Fibroblast of mammary gland (primary cell): ENCODE data around the gene ATAD5.
"Not testable (repeated sequence)": the region's sequence is repeated elsewhere in the genome, so short reads cannot be mapped to it uniquely, and the experiment has no call there.

Experiments
- DNase-seq: peaks from one replicate; pipeline ENCODE4 v3.0.0-alpha.2; 2010; ENCODE audit warnings: low read depth
- H3K4me3 ChIP-seq: 2 replicates; pipeline ENCODE4 v1.5.1; 2011; ENCODE audit warnings: low read depth, mild to moderate bottlenecking, low read length, moderate library complexity; ENCODE audit not compliant: control insufficient read depth
- CTCF ChIP-seq: conservative IDR thresholded peaks from 2 replicates; pipeline ENCODE4 v1.5.1; 2011; ENCODE audit warnings: low read depth, low read length, inconsistent platforms; ENCODE audit not compliant: control insufficient read depth, insufficient read depth

Gene ATAD5

GRCh38 chr17:30922235-30923030 lies 90.7 kb downstream of the ATAD5 start:
- no peak for DNase-seq
- TF ChIP-seq CTCF: no peak
- no peak overlapping the region for H3K4me3 ChIP-seq

GRCh38 chr17:30924341-30924740 lies 92.6 kb downstream of the ATAD5 start:
- H3K4me3 ChIP-seq: no peak overlapping the region
- TF ChIP-seq CTCF: no peak
- no peak for DNase-seq

- no peak overlapping the region for H3K4me3 ChIP-seq
- no peak for TF ChIP-seq CTCF
- DNase-seq: no peak
These were observed 94.8 kb downstream of the ATAD5 start for GRCh38 chr17:30926516-30926915.

GRCh38 chr17:30927756-30928155 lies 96.0 kb downstream of the ATAD5 start:
- no peak for DNase-seq
- no peak overlapping the region for H3K4me3 ChIP-seq
- no peak for TF ChIP-seq CTCF

GRCh38 chr17:30928584-30928983 lies 96.8 kb downstream of the ATAD5 start:
- TF ChIP-seq CTCF: no peak
- no peak for DNase-seq
- no peak overlapping the region for H3K4me3 ChIP-seq

DNA sequence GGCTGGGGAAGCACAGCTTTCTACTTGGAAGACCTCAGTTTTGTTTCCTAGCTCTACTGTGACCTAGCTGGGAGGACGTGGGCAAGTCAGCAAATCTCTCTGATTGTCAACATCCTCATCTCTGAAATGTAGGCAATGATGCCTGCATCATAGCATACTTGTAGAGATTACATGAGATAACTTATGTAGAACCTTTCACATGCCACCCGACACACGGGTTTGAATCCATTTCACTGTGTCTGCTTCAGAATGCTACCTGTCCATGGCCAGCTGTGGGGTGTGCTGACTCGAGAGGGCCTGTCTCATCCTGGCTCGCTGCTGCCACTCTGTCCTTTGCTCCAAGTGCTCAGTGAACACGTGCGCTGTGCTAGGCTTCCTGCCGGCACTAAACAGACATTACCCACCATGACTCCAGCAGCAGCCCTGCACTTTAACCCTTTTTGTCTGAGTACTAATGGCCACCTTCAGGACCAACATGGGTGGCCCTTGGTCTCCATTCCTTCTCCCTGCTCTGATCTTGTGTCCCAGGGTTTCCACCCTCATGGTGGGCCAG lies 97.4 kb downstream of the ATAD5 start:
- no peak for DNase-seq
- TF ChIP-seq CTCF: no peak
- H3K4me3 ChIP-seq: no peak overlapping the region

DNA sequence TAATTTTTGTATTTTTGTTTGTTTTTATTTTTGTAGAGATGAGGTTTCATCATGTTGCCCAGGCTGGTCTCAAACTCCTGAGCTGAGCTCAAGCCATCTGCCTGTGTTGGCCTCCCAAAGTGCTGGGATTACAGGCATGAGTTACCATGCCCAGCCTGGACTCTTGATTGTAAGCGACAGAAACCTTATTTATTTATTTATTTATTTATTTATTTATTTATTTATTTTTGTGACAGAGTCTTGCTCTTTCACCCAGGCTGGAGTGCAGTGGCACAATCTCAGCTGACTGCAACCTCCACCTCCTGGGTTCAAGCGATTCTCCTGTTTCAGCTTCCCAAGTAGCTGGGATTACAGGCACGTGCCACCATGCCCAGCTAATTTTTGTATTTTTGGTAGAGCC lies 98.1 kb downstream of the ATAD5 start:
- not testable (repeated sequence) for H3K4me3 ChIP-seq, DNase-seq
